OCI-LY7 (cell line): Measurements from ENCODE around the gene ITGA3. TPM values are rescaled to one million over a fixed set of nuclear protein-coding genes. Genes with fewer than 3 reads are reported as not detected.

Experiments
- BruUV-seq: library from RNA; stranded (reverse); fragments of 400-500 nt; replicated peaks from 2 replicates; lab custom pipeline; 2021; lab: Mats Ljungman, UMichigan
- CTCF ChIA-PET: fragments of 300-600 bp; sonication (Branson Sonifier 250); formaldehyde crosslinking; loops from one replicate; lab custom pipeline; 2022; ENCODE audit warnings: antibody characterized with exemption; ENCODE audit not compliant: unreplicated experiment; lab: Charles Lee
- POLR2A ChIA-PET: fragments of 300-600 bp; sonication (Branson Sonifier 250); formaldehyde crosslinking; loops from one replicate; lab custom pipeline; 2022; ENCODE audit warnings: antibody characterized with exemption; lab: Charles Lee
- DNase-seq: peaks from one replicate; pipeline ENCODE4 v3.0.0-alpha.2; 2015; ENCODE audit warnings: low spot score
- H2AFZ ChIP-seq: fragments of 200-600 bp; sonication (generic), shearing (Covaris generic); 2 replicates; pipeline ENCODE4 v1.6.1; 2014; ENCODE audit warnings: mild to moderate bottlenecking, antibody characterized with exemption, low read length, moderate library complexity
- H3K27ac ChIP-seq: fragments of 200-600 bp; sonication (generic); 2 replicates; pipeline ENCODE4 v1.5.1; 2014; ENCODE audit warnings: mixed run types, low read depth, mild to moderate bottlenecking, moderate library complexity, low read length, inconsistent platforms; ENCODE audit not compliant: poor library complexity, severe bottlenecking
- H3K36me3 ChIP-seq: fragments of 200-600 bp; sonication (generic); 2 replicates; pipeline ENCODE4 v1.6.1; 2014; ENCODE audit warnings: mild to moderate bottlenecking, antibody characterized with exemption, low read length, moderate library complexity, mixed read lengths; ENCODE audit not compliant: insufficient read depth
- H3K4me1 ChIP-seq: fragments of 200-600 bp; sonication (generic); 2 replicates; pipeline ENCODE4 v1.5.1; 2014; ENCODE audit warnings: mild to moderate bottlenecking, low read length; ENCODE audit not compliant: insufficient read depth, poor library complexity, severe bottlenecking
- H3K4me2 ChIP-seq: fragments of 200-600 bp; sonication (generic); 2 replicates; pipeline ENCODE4 v1.6.1; 2014; ENCODE audit warnings: mild to moderate bottlenecking, low read length
- H3K4me3 ChIP-seq: fragments of 200-600 bp; sonication (generic); 2 replicates; pipeline ENCODE4 v1.5.1; 2014; ENCODE audit warnings: mild to moderate bottlenecking, low read depth, low read length; ENCODE audit not compliant: poor library complexity, severe bottlenecking
- H3K79me2 ChIP-seq: fragments of 200-600 bp; sonication (generic); 2 replicates; pipeline ENCODE4 v1.6.1; 2016; ENCODE audit warnings: low read depth, mild to moderate bottlenecking, low read length, moderate library complexity, mixed read lengths; ENCODE audit not compliant: insufficient read depth
- H3K9me2 ChIP-seq: fragments of 200-600 bp; sonication (generic); 2 replicates; pipeline ENCODE4 v1.6.1; 2016; ENCODE audit warnings: mild to moderate bottlenecking, low read length, mixed read lengths; ENCODE audit not compliant: insufficient read depth
- H3K9me3 ChIP-seq: fragments of 200-600 bp; sonication (generic); 2 replicates; pipeline ENCODE4 v1.6.1; 2014; ENCODE audit warnings: mild to moderate bottlenecking, mixed run types, low read length, mixed read lengths
- H4K20me1 ChIP-seq: fragments of 200-600 bp; sonication (generic); 2 replicates; pipeline ENCODE4 v1.6.1; 2014; ENCODE audit warnings: mild to moderate bottlenecking, antibody characterized with exemption, low read length, moderate library complexity, mixed read lengths; ENCODE audit not compliant: insufficient read depth
- CTCF ChIP-seq: fragments of 200-600 bp; sonication (generic); conservative IDR thresholded peaks from 2 replicates; pipeline ENCODE4 v1.5.1; 2014; ENCODE audit warnings: mild to moderate bottlenecking, antibody characterized with exemption, low read length, moderate library complexity, mixed read lengths
- EZH2phosphoT487 ChIP-seq: fragments of 200-600 bp; sonication (generic); IDR thresholded peaks from 2 replicates; pipeline ENCODE4 v1.6.1; 2018; ENCODE audit warnings: low read depth, borderline replicate concordance, mild to moderate bottlenecking, mixed run types, antibody characterized with exemption, low read length, moderate library complexity, mixed read lengths
- intact Hi-C: fragments of 100-400 bp; cut with micrococcal nuclease; formaldehyde crosslinking; loops from one replicate; pipeline ENCODE4 v1.10.0; 2022; ENCODE audit not compliant: unreplicated experiment
- total RNA-seq, 2 experiments: library from RNA; depleted of rRNA in 1 of 2; stranded (reverse); fragments of >200 nt in 1 of 2; shearing (Covaris generic) in 1 of 2; gene quantifications; 2 replicates each; pipeline ENCODE4 v1.2.3, GENCODE V29; 2014 to 2022

The ITGA3 gene
- total RNA-seq, 2 experiments from 2014 or later = 15.2 to 30.7 TPM

DNA sequence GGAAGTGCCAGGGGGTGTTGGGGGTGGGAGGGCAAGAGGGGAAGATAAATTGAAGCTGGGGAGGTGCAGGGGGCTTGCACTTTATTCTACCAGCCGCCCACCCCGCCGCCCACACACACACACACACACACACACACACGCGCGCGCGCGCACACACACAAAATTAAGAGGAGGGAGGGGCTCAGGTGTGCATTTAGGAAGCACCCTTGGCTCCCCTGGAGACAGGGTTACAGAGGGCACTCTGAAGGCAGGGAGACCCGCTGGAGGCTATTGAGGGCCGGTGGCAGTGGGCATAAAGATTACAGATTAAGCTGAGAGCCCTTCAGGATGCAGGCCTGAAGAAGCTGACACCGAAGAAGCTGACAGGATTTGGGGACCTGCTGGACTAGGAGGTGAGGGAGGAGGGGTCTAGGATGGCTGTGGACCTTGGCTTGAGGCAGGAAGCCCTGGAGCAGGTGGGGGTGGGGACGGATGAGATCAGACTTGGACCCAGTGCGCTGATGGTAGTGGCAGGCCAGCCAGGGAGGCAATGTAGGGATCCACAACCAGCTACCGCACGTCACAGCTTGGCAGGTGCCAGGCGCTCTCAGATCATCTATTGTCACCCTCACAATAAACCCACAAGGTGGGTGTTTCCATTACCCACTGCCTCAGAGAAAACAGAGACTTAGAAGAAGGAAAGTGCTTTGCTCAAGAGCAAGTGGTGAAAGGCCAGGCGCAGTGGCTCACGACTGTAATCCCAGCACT lies 74.8 kb downstream of the ITGA3 start:
- POLR2A ChIA-PET = interaction anchor here (0.6 kb wide), 2 partner anchors 16 to 1926 kb away, joined by 3 to 5 read pairs; no protein-coding TSS in a partner anchor
- Histone ChIP-seq H3K9me2 (no peaks in the 10 kb centered on the region), H3K4me3 (no peak overlapping the region), H3K4me1 (peaks cover 11% of the 10 kb centered on the region), H3K36me3 (peaks cover 35% of the 10 kb centered on the region), H3K4me2 (no peak overlapping the region), H2AFZ (no peak overlapping the region), H4K20me1 (no peaks in the 10 kb centered on the region), H3K27ac (no peak overlapping the region), H3K79me2 (no peaks in the 10 kb centered on the region), H3K9me3 (no peaks in the 10 kb centered on the region)
- TF ChIP-seq EZH2phosphoT487 (no peak), CTCF (no peak)
- intact Hi-C loops = no loop called here
- CTCF ChIA-PET = interaction anchor here (0.7 kb wide), 1 partner anchor 13 kb away, joined by 11 read pairs; no protein-coding TSS in a partner anchor
- DNase-seq = no peak
- BruUV-seq = no TSS peak

GRCh38 chr17:50132104-50132794 lies 76.3 kb downstream of the ITGA3 start:
- DNase-seq = no peak
- no TSS peak for BruUV-seq
- ChIA-PET CTCF (no interaction called here), POLR2A (no interaction called here)
- H3K4me2 ChIP-seq = no peak overlapping the region
- H3K9me2 ChIP-seq = no peaks in the 10 kb centered on the region
- no peak overlapping the region for H2AFZ ChIP-seq
- H3K4me3 ChIP-seq = no peak overlapping the region
- peaks cover 51% of the 10 kb centered on the region for H3K36me3 ChIP-seq
- H3K27ac ChIP-seq = no peak overlapping the region
- no peaks in the 10 kb centered on the region for H4K20me1 ChIP-seq
- peaks cover 11% of the 10 kb centered on the region for H3K4me1 ChIP-seq
- H3K9me3 ChIP-seq = no peaks in the 10 kb centered on the region
- no peaks in the 10 kb centered on the region for H3K79me2 ChIP-seq
- TF ChIP-seq CTCF (no peak), EZH2phosphoT487 (no peak)
- intact Hi-C loops = no loop called here
